Tibial nerve (tissue), 3 donors: ENCODE measurements around the gene WNT9B.

Experiments
- POLR2A ChIP-seq, 2 donors: fragments of 450-650 bp; IDR thresholded peaks; one replicate each; pipeline ENCODE4 v1.6.1; 2017; ENCODE audit warnings: antibody characterized with exemption in 2 of 2, mild to moderate bottlenecking in 2 of 2, moderate library complexity in 2 of 2
- TF ChIP-seq, protein P1 (sequence below), 5 experiments: fragments of 200-600 bp in 3 of 5; fragments of 450-650 bp in 2 of 5; sonication (generic) in 3 of 5; IDR thresholded peaks; one replicate each; pipeline ENCODE4 v1.5.1; 2016 to 2019; ENCODE audit warnings: antibody characterized with exemption in 5 of 5, mild to moderate bottlenecking in 3 of 5, moderate library complexity in 2 of 5

DNA sequence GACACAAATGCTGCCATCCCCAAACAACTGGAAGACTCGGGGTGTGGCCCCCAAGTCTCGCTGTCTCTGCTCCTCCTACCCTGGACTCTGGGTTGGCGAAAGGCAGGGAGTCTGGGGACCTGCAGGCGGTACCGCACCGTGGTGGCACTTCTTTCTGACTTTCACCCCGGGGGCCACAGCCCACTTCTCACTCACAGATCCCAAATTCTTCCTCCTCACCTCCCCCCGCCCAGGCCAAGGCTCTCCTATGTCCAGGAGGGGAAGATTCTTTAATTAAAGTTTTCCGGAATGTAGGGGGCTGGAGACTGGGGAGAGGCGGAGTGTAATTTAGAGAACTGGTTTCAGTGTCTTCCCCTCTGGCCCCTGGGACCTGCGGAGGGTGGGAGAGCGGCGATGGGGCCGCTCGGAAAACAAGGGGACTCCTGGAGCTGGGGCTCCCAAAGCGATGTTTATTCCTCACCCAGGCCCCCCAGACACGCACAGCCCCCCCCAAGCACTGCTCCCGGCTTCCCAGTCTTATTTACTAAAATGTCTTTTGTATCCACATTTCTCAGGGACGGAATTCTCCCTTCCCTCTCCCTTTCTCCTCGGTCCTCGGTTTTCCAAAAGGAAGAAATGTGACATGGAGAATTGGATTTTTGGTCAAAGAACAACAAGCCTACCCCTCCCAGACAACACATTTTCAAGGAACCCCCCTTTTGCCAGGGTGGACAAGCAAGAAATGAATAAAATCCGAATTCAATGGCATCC lies 34.1 kb upstream of the WNT9B start:
- TF ChIP-seq, protein P1, sequence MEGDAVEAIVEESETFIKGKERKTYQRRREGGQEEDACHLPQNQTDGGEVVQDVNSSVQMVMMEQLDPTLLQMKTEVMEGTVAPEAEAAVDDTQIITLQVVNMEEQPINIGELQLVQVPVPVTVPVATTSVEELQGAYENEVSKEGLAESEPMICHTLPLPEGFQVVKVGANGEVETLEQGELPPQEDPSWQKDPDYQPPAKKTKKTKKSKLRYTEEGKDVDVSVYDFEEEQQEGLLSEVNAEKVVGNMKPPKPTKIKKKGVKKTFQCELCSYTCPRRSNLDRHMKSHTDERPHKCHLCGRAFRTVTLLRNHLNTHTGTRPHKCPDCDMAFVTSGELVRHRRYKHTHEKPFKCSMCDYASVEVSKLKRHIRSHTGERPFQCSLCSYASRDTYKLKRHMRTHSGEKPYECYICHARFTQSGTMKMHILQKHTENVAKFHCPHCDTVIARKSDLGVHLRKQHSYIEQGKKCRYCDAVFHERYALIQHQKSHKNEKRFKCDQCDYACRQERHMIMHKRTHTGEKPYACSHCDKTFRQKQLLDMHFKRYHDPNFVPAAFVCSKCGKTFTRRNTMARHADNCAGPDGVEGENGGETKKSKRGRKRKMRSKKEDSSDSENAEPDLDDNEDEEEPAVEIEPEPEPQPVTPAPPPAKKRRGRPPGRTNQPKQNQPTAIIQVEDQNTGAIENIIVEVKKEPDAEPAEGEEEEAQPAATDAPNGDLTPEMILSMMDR (IDR thresholded peaks at IDR 0.05): no peak
- no peak for TF ChIP-seq POLR2A (IDR thresholded peaks at IDR 0.05)
